ENCODE results near the gene LRRC18.
A peak's percentile ranks its signal among the peaks of the same experiment; 100 is the strongest.

The LRRC18 gene

GRCh38 chr10:48976196-48976595, 36.6 kb upstream of the LRRC18 start:
- H3K27ac ChIP-seq, result no peak overlapping the region
- CTCF ChIA-PET, result interaction anchor here (0.5 to 1.4 kb wide), 6 partner anchors 74 to 537 kb away, joined by 3 to 11 read pairs (median 4); no protein-coding TSS in a partner anchor
- peak; percentile 4 for DNase-seq (ENCODE audit: low spot score)
- no peak for TF ChIP-seq CTCF (conservative IDR thresholded peaks at IDR 0.05; ENCODE audit: low read depth)
- POLR2A ChIA-PET (ENCODE audit: low non-redundant PET), result no interaction called here

- TF ChIP-seq CTCF (conservative IDR thresholded peaks at IDR 0.05; ENCODE audit: low read depth), result no peak
- DNase-seq (ENCODE audit: low spot score), result no peak
- no peak overlapping the region for H3K27ac ChIP-seq
- CTCF ChIA-PET, result no interaction called here
- POLR2A ChIA-PET (ENCODE audit: low non-redundant PET), result no interaction called here
These were observed 35.0 kb upstream of the LRRC18 start for GRCh38 chr10:48974510-48975156.

DNA sequence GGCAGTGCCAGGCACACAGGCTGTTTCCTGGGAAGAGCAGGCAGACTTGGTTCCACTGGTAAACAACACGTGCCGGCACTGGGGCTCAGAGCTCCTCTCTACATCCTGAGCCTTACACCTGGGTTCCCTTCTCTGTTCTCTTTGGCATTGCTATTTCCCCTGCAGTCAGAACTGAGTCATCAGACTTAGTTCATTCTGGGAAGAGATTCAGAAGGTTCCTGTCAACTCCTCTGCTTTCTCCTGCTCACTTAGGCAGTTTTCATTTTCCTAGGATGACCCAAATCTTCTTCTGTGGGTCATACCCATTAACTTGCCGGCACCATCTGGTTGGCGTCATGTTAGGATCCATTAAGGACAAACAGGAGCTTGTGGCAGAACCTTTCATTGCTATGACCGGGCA, 33.4 kb upstream of the LRRC18 start:
- ChIA-PET CTCF (no interaction called here), POLR2A (ENCODE audit: low non-redundant PET) (no interaction called here)
- TF ChIP-seq CTCF (conservative IDR thresholded peaks at IDR 0.05; ENCODE audit: low read depth), result no peak
- H3K27ac ChIP-seq, result no peak overlapping the region
- DNase-seq (ENCODE audit: low spot score), result no peak

GRCh38 chr10:48970654-48971053, 31.0 kb upstream of the LRRC18 start:
- ChIA-PET POLR2A (ENCODE audit: low non-redundant PET) (no interaction called here), CTCF (interaction anchor here (1.4 kb wide), 1 partner anchor 549 kb away, joined by 3 read pairs; no protein-coding TSS in a partner anchor)
- no peak for DNase-seq (ENCODE audit: low spot score)
- TF ChIP-seq CTCF (conservative IDR thresholded peaks at IDR 0.05; ENCODE audit: low read depth), result no peak
- no peak overlapping the region for H3K27ac ChIP-seq

GRCh38 chr10:48970046-48970445, 30.4 kb upstream of the LRRC18 start:
- no peak for DNase-seq (ENCODE audit: low spot score)
- no peak for TF ChIP-seq CTCF (conservative IDR thresholded peaks at IDR 0.05; ENCODE audit: low read depth)
- ChIA-PET POLR2A (ENCODE audit: low non-redundant PET) (no interaction called here), CTCF (interaction anchor here (0.5 to 1.4 kb wide), 2 partner anchors 549 to 1929 kb away, joined by 3 read pairs; no protein-coding TSS in a partner anchor)
- no peak overlapping the region for H3K27ac ChIP-seq

- TF ChIP-seq CTCF (conservative IDR thresholded peaks at IDR 0.05; ENCODE audit: low read depth), result no peak
- DNase-seq (ENCODE audit: low spot score), result no peak
- no peak overlapping the region for H3K27ac ChIP-seq
- POLR2A ChIA-PET (ENCODE audit: low non-redundant PET), result no interaction called here
- CTCF ChIA-PET, result no interaction called here
These were observed 28.4 kb upstream of the LRRC18 start for GRCh38 chr10:48968036-48968435.
